Measurements from ENCODE around the gene AXIN2. TPM values are rescaled to one million over a fixed set of nuclear protein-coding genes. Genes with fewer than 3 reads are reported as not detected.

Gene AXIN2
- polyA plus RNA-seq, 1 donor from 2014 or later, result 26.7 TPM

DNA sequence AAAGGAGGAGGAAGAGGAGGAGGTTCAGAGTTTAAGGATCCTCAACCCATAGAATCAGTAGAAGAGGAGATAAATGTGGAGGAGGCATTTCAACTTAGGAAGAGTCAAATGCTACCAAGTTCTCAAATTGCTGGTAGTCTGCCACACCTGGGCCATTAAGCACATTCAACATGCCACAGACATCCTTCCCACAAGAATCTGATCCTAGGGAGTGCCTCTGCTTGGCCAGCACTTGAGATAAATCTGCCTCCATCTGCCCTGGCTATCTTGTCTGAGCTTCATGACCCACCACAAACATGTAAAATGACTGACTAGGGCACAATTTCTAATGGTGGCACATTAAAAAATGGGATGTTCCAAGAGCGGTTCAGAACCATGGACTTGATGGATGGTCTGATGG is 37.3 kb upstream of the AXIN2 start:
- Histone ChIP-seq H3K4me2 (ENCODE audit: low read length) (no peak overlapping the region), H3K4me3 (ENCODE audit: low read length) (no peak overlapping the region), H3F3A (ENCODE audit: insufficient read depth, low read length, poor library complexity, severe bottlenecking) (no peaks in the 10 kb centered on the region), H3K36me3 (ENCODE audit: insufficient read depth, low read length) (no peaks in the 10 kb centered on the region), H3K27ac (ENCODE audit: low read length) (no peak overlapping the region), H3K79me2 (replicated peaks; ENCODE audit: insufficient read depth, low read length) (no peaks in the 10 kb centered on the region), H3K9me2 (ENCODE audit: insufficient read depth, low read length) (no peaks in the 10 kb centered on the region), H3K9ac (ENCODE audit: low read length) (no peak overlapping the region), H3K9me3 (ENCODE audit: low read length) (no peaks in the 10 kb centered on the region), H4K20me1 (ENCODE audit: insufficient read depth) (no peaks in the 10 kb centered on the region), H3K27me3 (ENCODE audit: insufficient read depth, low read depth, low read length) (no peaks in the 10 kb centered on the region), H2AFZ (ENCODE audit: low read depth, low read length) (no peak overlapping the region)
- TF ChIP-seq SMC3 (conservative IDR thresholded peaks at IDR 0.05; ENCODE audit: poor library complexity), result no peak
- no peak for TF ChIP-seq EZH2 (IDR thresholded peaks at IDR 0.05; ENCODE audit: borderline replicate concordance, insufficient read depth, low read length, poor library complexity, severe bottlenecking)
- TF ChIP-seq MXI1 (conservative IDR thresholded peaks at IDR 0.05; ENCODE audit: poor library complexity, severe bottlenecking), result no peak
- TF ChIP-seq REST (IDR thresholded peaks at IDR 0.05; ENCODE audit: borderline replicate concordance), result no peak
- TF ChIP-seq, protein P1, sequence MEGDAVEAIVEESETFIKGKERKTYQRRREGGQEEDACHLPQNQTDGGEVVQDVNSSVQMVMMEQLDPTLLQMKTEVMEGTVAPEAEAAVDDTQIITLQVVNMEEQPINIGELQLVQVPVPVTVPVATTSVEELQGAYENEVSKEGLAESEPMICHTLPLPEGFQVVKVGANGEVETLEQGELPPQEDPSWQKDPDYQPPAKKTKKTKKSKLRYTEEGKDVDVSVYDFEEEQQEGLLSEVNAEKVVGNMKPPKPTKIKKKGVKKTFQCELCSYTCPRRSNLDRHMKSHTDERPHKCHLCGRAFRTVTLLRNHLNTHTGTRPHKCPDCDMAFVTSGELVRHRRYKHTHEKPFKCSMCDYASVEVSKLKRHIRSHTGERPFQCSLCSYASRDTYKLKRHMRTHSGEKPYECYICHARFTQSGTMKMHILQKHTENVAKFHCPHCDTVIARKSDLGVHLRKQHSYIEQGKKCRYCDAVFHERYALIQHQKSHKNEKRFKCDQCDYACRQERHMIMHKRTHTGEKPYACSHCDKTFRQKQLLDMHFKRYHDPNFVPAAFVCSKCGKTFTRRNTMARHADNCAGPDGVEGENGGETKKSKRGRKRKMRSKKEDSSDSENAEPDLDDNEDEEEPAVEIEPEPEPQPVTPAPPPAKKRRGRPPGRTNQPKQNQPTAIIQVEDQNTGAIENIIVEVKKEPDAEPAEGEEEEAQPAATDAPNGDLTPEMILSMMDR (IDR thresholded peaks at IDR 0.05; ENCODE audit: poor library complexity, severe bottlenecking), result no peak
- no peak for TF ChIP-seq EP300 (conservative IDR thresholded peaks at IDR 0.05; ENCODE audit: poor library complexity, severe bottlenecking)
- TF ChIP-seq RAD21 (conservative IDR thresholded peaks at IDR 0.05), result no peak
- no peak for TF ChIP-seq POLR2AphosphoS5 (IDR thresholded peaks at IDR 0.05)
- TF ChIP-seq TAF1 (IDR thresholded peaks at IDR 0.05; ENCODE audit: low read depth), result no peak

GRCh38 chr17:65595071-65595656 is 33.7 kb upstream of the AXIN2 start:
- H4K20me1 ChIP-seq (ENCODE audit: insufficient read depth), result no peaks in the 10 kb centered on the region
- H3K9me3 ChIP-seq (ENCODE audit: low read length), result no peaks in the 10 kb centered on the region
- no peaks in the 10 kb centered on the region for H3F3A ChIP-seq (ENCODE audit: insufficient read depth, low read length, poor library complexity, severe bottlenecking)
- H3K9ac ChIP-seq (ENCODE audit: low read length), result no peak overlapping the region
- no peaks in the 10 kb centered on the region for H3K27me3 ChIP-seq (ENCODE audit: insufficient read depth, low read depth, low read length)
- H3K9me2 ChIP-seq (ENCODE audit: insufficient read depth, low read length), result no peaks in the 10 kb centered on the region
- H3K27ac ChIP-seq (ENCODE audit: low read length), result no peak overlapping the region
- no peak for TF ChIP-seq POLR2AphosphoS5 (IDR thresholded peaks at IDR 0.05)
- no peak for TF ChIP-seq EP300 (conservative IDR thresholded peaks at IDR 0.05; ENCODE audit: poor library complexity, severe bottlenecking)
- no peak for TF ChIP-seq MXI1 (conservative IDR thresholded peaks at IDR 0.05; ENCODE audit: poor library complexity, severe bottlenecking)
- no peak for TF ChIP-seq REST (IDR thresholded peaks at IDR 0.05; ENCODE audit: borderline replicate concordance)
- TF ChIP-seq RAD21 (conservative IDR thresholded peaks at IDR 0.05), result no peak
- TF ChIP-seq SMC3 (conservative IDR thresholded peaks at IDR 0.05; ENCODE audit: poor library complexity), result no peak
- no peak for TF ChIP-seq TAF1 (IDR thresholded peaks at IDR 0.05; ENCODE audit: low read depth)
- TF ChIP-seq EZH2 (IDR thresholded peaks at IDR 0.05; ENCODE audit: borderline replicate concordance, insufficient read depth, low read length, poor library complexity, severe bottlenecking), result no peak
- TF ChIP-seq, protein P1 (IDR thresholded peaks at IDR 0.05; ENCODE audit: poor library complexity, severe bottlenecking), result no peak
- H3K4me3 ChIP-seq (ENCODE audit: low read length), result no peak overlapping the region
- H3K4me2 ChIP-seq (ENCODE audit: low read length), result no peak overlapping the region
- H3K36me3 ChIP-seq (ENCODE audit: insufficient read depth, low read length), result no peaks in the 10 kb centered on the region
- H2AFZ ChIP-seq (ENCODE audit: low read depth, low read length), result no peak overlapping the region
- no peaks in the 10 kb centered on the region for H3K79me2 ChIP-seq (replicated peaks; ENCODE audit: insufficient read depth, low read length)
